ENCODE measurements around the gene PGAP2.

DNA sequence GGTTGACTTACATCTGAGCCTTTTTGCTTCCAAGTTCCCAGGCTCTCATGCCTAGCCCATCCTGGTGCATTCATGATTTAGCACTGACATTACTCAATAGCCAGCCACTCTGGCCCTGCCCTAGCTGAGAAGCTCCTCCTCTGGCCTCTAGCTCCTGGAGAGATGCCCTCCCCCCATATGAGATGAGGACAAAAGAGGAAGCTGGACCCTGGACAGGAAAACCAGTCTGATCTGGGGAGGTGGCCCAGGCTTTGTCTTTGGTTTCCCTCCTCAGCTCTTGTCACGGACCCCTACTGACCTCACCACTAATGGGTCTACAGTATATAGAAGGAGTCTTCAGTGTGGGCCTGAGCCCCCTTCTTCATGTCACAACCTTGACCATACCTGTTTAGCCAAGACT, 29.4 kb downstream of the PGAP2 start:
- TF ChIP-seq, protein P1, sequence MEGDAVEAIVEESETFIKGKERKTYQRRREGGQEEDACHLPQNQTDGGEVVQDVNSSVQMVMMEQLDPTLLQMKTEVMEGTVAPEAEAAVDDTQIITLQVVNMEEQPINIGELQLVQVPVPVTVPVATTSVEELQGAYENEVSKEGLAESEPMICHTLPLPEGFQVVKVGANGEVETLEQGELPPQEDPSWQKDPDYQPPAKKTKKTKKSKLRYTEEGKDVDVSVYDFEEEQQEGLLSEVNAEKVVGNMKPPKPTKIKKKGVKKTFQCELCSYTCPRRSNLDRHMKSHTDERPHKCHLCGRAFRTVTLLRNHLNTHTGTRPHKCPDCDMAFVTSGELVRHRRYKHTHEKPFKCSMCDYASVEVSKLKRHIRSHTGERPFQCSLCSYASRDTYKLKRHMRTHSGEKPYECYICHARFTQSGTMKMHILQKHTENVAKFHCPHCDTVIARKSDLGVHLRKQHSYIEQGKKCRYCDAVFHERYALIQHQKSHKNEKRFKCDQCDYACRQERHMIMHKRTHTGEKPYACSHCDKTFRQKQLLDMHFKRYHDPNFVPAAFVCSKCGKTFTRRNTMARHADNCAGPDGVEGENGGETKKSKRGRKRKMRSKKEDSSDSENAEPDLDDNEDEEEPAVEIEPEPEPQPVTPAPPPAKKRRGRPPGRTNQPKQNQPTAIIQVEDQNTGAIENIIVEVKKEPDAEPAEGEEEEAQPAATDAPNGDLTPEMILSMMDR (IDR thresholded peaks at IDR 0.05; ENCODE audit: insufficient read depth, low read depth, low read length) = no peak
- no peak for TF ChIP-seq EZH2 (IDR thresholded peaks at IDR 0.05; ENCODE audit: insufficient read depth, low read length)

Measured in astrocyte (in vitro differentiated cells and primary cell).